Measurements from ENCODE around the gene THEM5.

DNA sequence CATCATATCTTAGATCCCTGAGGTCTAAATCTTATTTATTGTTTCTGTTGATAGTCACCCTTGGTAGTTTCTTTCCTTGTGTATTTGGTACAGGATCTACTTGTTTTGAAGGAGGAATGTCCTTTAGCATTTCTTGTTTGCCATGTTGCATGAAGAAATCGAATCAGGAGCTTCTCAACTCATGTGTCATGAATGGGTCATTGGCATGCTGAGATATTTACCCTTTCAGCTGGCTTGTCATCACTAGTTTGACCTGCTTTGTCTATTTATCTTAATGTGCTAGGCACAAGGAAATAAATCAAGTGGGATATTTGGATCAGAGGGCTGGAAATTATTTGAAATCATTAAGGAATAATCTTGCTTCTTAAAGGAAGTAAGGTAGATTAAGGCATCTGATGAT is 32.0 kb upstream of the THEM5 start:
- TF ChIP-seq, protein P1, sequence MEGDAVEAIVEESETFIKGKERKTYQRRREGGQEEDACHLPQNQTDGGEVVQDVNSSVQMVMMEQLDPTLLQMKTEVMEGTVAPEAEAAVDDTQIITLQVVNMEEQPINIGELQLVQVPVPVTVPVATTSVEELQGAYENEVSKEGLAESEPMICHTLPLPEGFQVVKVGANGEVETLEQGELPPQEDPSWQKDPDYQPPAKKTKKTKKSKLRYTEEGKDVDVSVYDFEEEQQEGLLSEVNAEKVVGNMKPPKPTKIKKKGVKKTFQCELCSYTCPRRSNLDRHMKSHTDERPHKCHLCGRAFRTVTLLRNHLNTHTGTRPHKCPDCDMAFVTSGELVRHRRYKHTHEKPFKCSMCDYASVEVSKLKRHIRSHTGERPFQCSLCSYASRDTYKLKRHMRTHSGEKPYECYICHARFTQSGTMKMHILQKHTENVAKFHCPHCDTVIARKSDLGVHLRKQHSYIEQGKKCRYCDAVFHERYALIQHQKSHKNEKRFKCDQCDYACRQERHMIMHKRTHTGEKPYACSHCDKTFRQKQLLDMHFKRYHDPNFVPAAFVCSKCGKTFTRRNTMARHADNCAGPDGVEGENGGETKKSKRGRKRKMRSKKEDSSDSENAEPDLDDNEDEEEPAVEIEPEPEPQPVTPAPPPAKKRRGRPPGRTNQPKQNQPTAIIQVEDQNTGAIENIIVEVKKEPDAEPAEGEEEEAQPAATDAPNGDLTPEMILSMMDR (optimal IDR thresholded peaks at IDR 0.05 in 1 of 3, IDR thresholded peaks at IDR 0.05 in 1 of 3, conservative IDR thresholded peaks at IDR 0.05 in 1 of 3; ENCODE audit: extremely low read depth in 1 of 3, insufficient read depth in 2 of 3, low read length in 3 of 3): no peak
- no peak for TF ChIP-seq EZH2 (IDR thresholded peaks at IDR 0.05; ENCODE audit: low read length)
